GM12878 (cell line): ENCODE results near the gene TMEM167B. TPM values are rescaled to one million over a fixed set of nuclear protein-coding genes. Genes with fewer than 3 reads are reported as not detected.

Source experiments
- ATAC-seq: fragments of 200-7000 bp; cut with Tn5 transposase; 3 replicates; pipeline ENCODE4 v1.9.1; 2020; ENCODE audit warnings: mild to moderate bottlenecking, moderate library complexity
- BruUV-seq: library from RNA; stranded (reverse); fragments of 400-500 nt; replicated peaks from 2 replicates; lab custom pipeline; 2021; lab: Mats Ljungman, UMichigan
- CTCF ChIA-PET: fragments of 300-600 bp; sonication (Branson Sonifier 250); formaldehyde crosslinking; extraction: SDS; loops from one replicate; lab custom pipeline; 2021; ENCODE audit warnings: inconsistent platforms; lab: Yijun Ruan, JAX
- POLR2A ChIA-PET: fragments of 350-600 bp; formaldehyde crosslinking; extraction: SDS; loops from one replicate; lab custom pipeline; 2021; ENCODE audit warnings: inconsistent platforms; lab: Charles Lee
- RAD21 ChIA-PET: fragments of 300-600 bp; sonication (Branson Sonifier 250); formaldehyde crosslinking; loops from one replicate; lab custom pipeline; 2023; ENCODE audit warnings: antibody characterized with exemption; ENCODE audit not compliant: unreplicated experiment; lab: Charles Lee
- SMC1A ChIA-PET: fragments of 300-600 bp; sonication (Branson Sonifier 250); formaldehyde crosslinking; loops from one replicate; lab custom pipeline; 2023; ENCODE audit not compliant: unreplicated experiment, uncharacterized antibody; lab: Charles Lee
- DNase-seq: peaks from one replicate; pipeline ENCODE4 v3.0.0-alpha.2; 2011; ENCODE audit warnings: low read depth, low spot score
- FAIRE-seq: peaks from 3 replicates; lab custom pipeline; 2011; peaks lifted over from hg19 to GRCh38; lab: Jason Lieb, UNC
- H2AFZ ChIP-seq: 2 replicates; pipeline ENCODE4 v1.6.0; 2011; ENCODE audit warnings: low read depth, low read length, control low read depth; ENCODE audit not compliant: control insufficient read depth
- H3K27ac ChIP-seq: 2 replicates; pipeline ENCODE4 v1.5.1; 2011; ENCODE audit warnings: control low read depth; ENCODE audit not compliant: control insufficient read depth, insufficient read depth
- H3K27me3 ChIP-seq, 2 experiments: replicated peaks in 1 of 2; 2 replicates each; pipeline versions ENCODE4 v1.6.0 to v1.6.1; 2011; ENCODE audit warnings: low read length in 1 of 2; ENCODE audit not compliant: control insufficient read depth in 2 of 2, insufficient read depth in 2 of 2
- H3K36me3 ChIP-seq, 2 experiments: 2 replicates each; pipeline ENCODE4 v1.5.1; 2011; ENCODE audit warnings: low read length in 1 of 2; ENCODE audit not compliant: control insufficient read depth in 2 of 2, insufficient read depth in 2 of 2
- H3K4me1 ChIP-seq: 2 replicates; pipeline ENCODE4 v1.6.1; 2011; ENCODE audit warnings: mild to moderate bottlenecking, low read length, moderate library complexity, mixed read lengths; ENCODE audit not compliant: control insufficient read depth, insufficient read depth
- H3K4me2 ChIP-seq: 2 replicates; pipeline ENCODE4 v1.6.0; 2011; ENCODE audit warnings: control low read depth; ENCODE audit not compliant: control insufficient read depth, insufficient read depth
- H3K4me3 ChIP-seq: fragments of 200-600 bp; sonication (generic); 2 replicates; pipeline ENCODE4 v1.5.1; 2016
- H3K79me2 ChIP-seq: 2 replicates; pipeline ENCODE4 v1.6.0; 2011; ENCODE audit warnings: low read length; ENCODE audit not compliant: control insufficient read depth, insufficient read depth
- H3K9ac ChIP-seq: 2 replicates; pipeline ENCODE4 v1.8.0; 2011; ENCODE audit warnings: low read length, control low read depth, mixed read lengths; ENCODE audit not compliant: control insufficient read depth, insufficient read depth
- H3K9me3 ChIP-seq: replicated peaks from 3 replicates; pipeline ENCODE4 v1.5.1; 2011; ENCODE audit warnings: mild to moderate bottlenecking, low read length; ENCODE audit not compliant: control insufficient read depth, insufficient read depth
- H4K20me1 ChIP-seq: 2 replicates; pipeline ENCODE4 v1.6.0; 2011; ENCODE audit not compliant: control insufficient read depth, insufficient read depth
- ASH2L ChIP-seq: fragments of 300-600, 200-600 bp; sonication (generic); IDR thresholded peaks from 2 replicates; pipeline ENCODE4 v1.6.1; 2017; ENCODE audit warnings: low read depth, mild to moderate bottlenecking, borderline replicate concordance
- BHLHE40 ChIP-seq, 2 experiments: fragments of 450-650 bp in 1 of 2; IDR thresholded peaks; 2 replicates each; pipeline ENCODE4 v1.6.1; 2011 to 2017; ENCODE audit warnings: low read depth in 2 of 2, borderline replicate concordance in 1 of 2, improper control_type of control experiment in 1 of 2, low read length in 1 of 2, mild to moderate bottlenecking in 1 of 2
- CBFB ChIP-seq: IDR thresholded peaks from 2 replicates; pipeline ENCODE4 v1.6.1; 2016; ENCODE audit warnings: antibody characterized with exemption, low read depth
- CEBPZ ChIP-seq: fragments of 150-350 bp; IDR thresholded peaks from 2 replicates; pipeline ENCODE4 v1.6.1; 2016; ENCODE audit warnings: low read depth, low read length
- CHD1 ChIP-seq: IDR thresholded peaks from 2 replicates; pipeline ENCODE4 v1.6.1; 2012; ENCODE audit warnings: low read depth, low read length, improper control_type of control experiment
- CREB1 ChIP-seq: IDR thresholded peaks from 2 replicates; pipeline ENCODE4 v1.6.1; 2012; ENCODE audit warnings: low read depth, mild to moderate bottlenecking, inconsistent platforms
- DPF2 ChIP-seq: fragments of 450-650 bp; IDR thresholded peaks from 2 replicates; pipeline ENCODE4 v1.6.1; 2017; ENCODE audit warnings: mild to moderate bottlenecking
- HDAC2 ChIP-seq: fragments of 200-600 bp; sonication (generic); IDR thresholded peaks from 2 replicates; pipeline ENCODE4 v1.6.1; 2017
- MEF2A ChIP-seq: IDR thresholded peaks from 2 replicates; pipeline ENCODE4 v1.6.1; 2011; ENCODE audit warnings: low read depth, mild to moderate bottlenecking, low read length, moderate library complexity; ENCODE audit not compliant: insufficient read depth
- MTA2 ChIP-seq: fragments of 450-650 bp; IDR thresholded peaks from 2 replicates; pipeline ENCODE4 v1.6.1; 2016; ENCODE audit warnings: low read depth, mild to moderate bottlenecking, moderate library complexity
- MXI1 ChIP-seq: fragments of 150-350 bp; IDR thresholded peaks from 2 replicates; pipeline ENCODE4 v1.6.1; 2011; ENCODE audit warnings: low read depth, mild to moderate bottlenecking, inconsistent platforms, low read length, improper control_type of control experiment
- PAX5 ChIP-seq: IDR thresholded peaks from 2 replicates; pipeline ENCODE4 v1.6.1; 2011; ENCODE audit warnings: low read depth, low read length, borderline replicate concordance
- RAD51 ChIP-seq: fragments of 450-650 bp; IDR thresholded peaks from 2 replicates; pipeline ENCODE4 v1.6.1; 2016; ENCODE audit warnings: moderate library complexity, mild to moderate bottlenecking, inconsistent platforms
- RB1 ChIP-seq: fragments of 450-650 bp; formaldehyde crosslinking; IDR thresholded peaks from 2 replicates; pipeline ENCODE4 v1.6.1; 2017; ENCODE audit warnings: mild to moderate bottlenecking, borderline replicate concordance
- RELA ChIP-seq: fragments of 450-650 bp; IDR thresholded peaks from 2 replicates; pipeline ENCODE4 v1.8.0; 2014; ENCODE audit warnings: borderline replicate concordance; ENCODE audit not compliant: partially characterized antibody
- SMAD5 ChIP-seq: IDR thresholded peaks from 2 replicates; pipeline ENCODE4 v1.6.1; 2016; ENCODE audit warnings: antibody characterized with exemption, low read depth
- SMARCA5 ChIP-seq: fragments of 450-650 bp; IDR thresholded peaks from 2 replicates; pipeline ENCODE4 v1.6.1; 2017; ENCODE audit warnings: mild to moderate bottlenecking
- STAT1 ChIP-seq: fragments of 450-650 bp; conservative IDR thresholded peaks from 2 replicates; pipeline ENCODE4 v1.6.1; 2014; ENCODE audit warnings: antibody characterized with exemption, mild to moderate bottlenecking
- TAF1 ChIP-seq: IDR thresholded peaks from 2 replicates; pipeline ENCODE4 v1.6.1; 2011; ENCODE audit warnings: mild to moderate bottlenecking, low read depth, low read length, borderline replicate concordance
- TARDBP ChIP-seq: IDR thresholded peaks from 2 replicates; pipeline ENCODE4 v1.6.1; 2016; ENCODE audit warnings: borderline replicate concordance
- ZNF24 ChIP-seq: fragments of 450-650 bp; IDR thresholded peaks from 2 replicates; pipeline ENCODE4 v1.6.1; 2017; ENCODE audit warnings: antibody characterized with exemption, mild to moderate bottlenecking
- ZSCAN29 ChIP-seq: fragments of 450-650 bp; IDR thresholded peaks from 2 replicates; pipeline ENCODE4 v1.6.1; 2017; ENCODE audit warnings: mild to moderate bottlenecking, moderate library complexity
- WGBS: methylation state at CpG from one replicate; pipeline ENCODE4 v1.1.6; 2016; ENCODE audit warnings: low lambda C conversion rate; ENCODE audit not compliant: insufficient replicate concordance, insufficient coverage; ENCODE audit errors: missing lambda C conversion rate; 5-methylcytosine and 5-hydroxymethylcytosine counted together
- in situ Hi-C: fragments of 300-500 bp; cut with MboI; formaldehyde crosslinking; loops from 9 replicates; pipeline ENCODE4 v1.14.3; 2018; ENCODE audit warnings: mixed read lengths
- intact Hi-C: fragments of 100-400 bp; cut with micrococcal nuclease; formaldehyde crosslinking; loops from one replicate; pipeline ENCODE4 v1.14.2; 2022; ENCODE audit not compliant: unreplicated experiment
- polyA plus RNA-seq, 11 experiments: library from polyadenylated mRNA; depleted of rRNA in 4 of 11; unstranded in 6 of 11; stranded (reverse) in 5 of 11; fragments of >200 nt; fragmentation: Nextera tagmentation in 4 of 11; fragmentation: Illumina TruSeq in 1 of 11; extraction: Ambion mirVana in 4 of 11; extraction: Trizol in 1 of 11; gene quantifications; 1 replicate in 1 of 11; 2 replicates in 10 of 11; pipeline versions ENCODE4 v1.2.1 to v1.2.3, GENCODE V29; 2011 to 2016; ENCODE audit warnings: inconsistent platforms in 2 of 11, missing spikeins in 2 of 11, low read depth in 1 of 11
- total RNA-seq, 4 experiments: library from RNA; depleted of rRNA in 3 of 4; stranded (reverse); fragments of >200 nt in 3 of 4; fragmentation: Illumina TruSeq in 1 of 4; extraction: Trizol in 1 of 4; gene quantifications; 2 replicates each; pipeline versions ENCODE4 v1.2.1 to v1.2.3, GENCODE V29; 2013 to 2021

The TMEM167B gene
- total and polyA plus RNA-seq, 10 of the 15 experiments (the other 5 are each of a cell fraction or from before 2014, with no cell fraction given), result 15.6 to 26.1 (median 21.1) TPM

GRCh38 chr1:109041621-109042468, 48.7 kb upstream of the TMEM167B start, which contains the start of gene WDR47:
Gene WDR47, minus strand, starts transcription at chr1:109042102. Its CDS starts 18,590 bp downstream, at chr1:109023512.
- CTCF ChIA-PET, result interaction anchor here (1.0 kb wide), 1 partner anchor 58 kb away, joined by 6 read pairs; no protein-coding TSS in a partner anchor
- no peaks in the 10 kb centered on the region for H4K20me1 ChIP-seq
- intact Hi-C loops, result loop anchor here (5.0 kb wide), 1 partner anchor 70 kb away; the partner anchor contains the start of gene ELAPOR1
- SMC1A ChIA-PET, result interaction anchor here (1.0 to 1.2 kb wide), 5 partner anchors 34 to 81 kb away, joined by 3 to 5 read pairs (median 4); partner anchors contain the start of genes CLCC1 and TAF13
- in situ Hi-C loops, result no loop called here
- peak within 1 kb of the TSS; percentile 71 for H3K9ac ChIP-seq
- H3K27me3 ChIP-seq, result no peaks in the 10 kb centered on the region
- no peaks in the 10 kb centered on the region for H3K4me1 ChIP-seq
- H3K4me2 ChIP-seq, result peak within 1 kb of the TSS; percentile 61
- no TSS peak for BruUV-seq
- no peaks in the 10 kb centered on the region for H3K9me3 ChIP-seq
- peak within 1 kb of the TSS; percentile 84 for H2AFZ ChIP-seq
- H3K36me3 ChIP-seq, result no peaks in the 10 kb centered on the region
- FAIRE-seq (peak; percentile 66), DNase-seq (peak; percentile 72), ATAC-seq (peak; percentile 98)
- POLR2A ChIA-PET, result interaction anchor here (0.5 to 1.1 kb wide), 5 partner anchors 16 to 79 kb away, joined by 3 to 5 read pairs (median 3); partner anchors contain the start of genes TAF13 and TMEM167B
- H3K79me2 ChIP-seq, result peaks cover 15% of the 10 kb centered on the region
- peak within 1 kb of the TSS; percentile 29 for H3K27ac ChIP-seq
- peak within 1 kb of the TSS; percentile 100 for H3K4me3 ChIP-seq
- RAD21 ChIA-PET, result interaction anchor here (0.6 to 1.0 kb wide), 6 partner anchors 29 to 214 kb away, joined by 3 to 4 read pairs (median 3); partner anchors contain the start of gene TAF13
- WGBS, result under 1% methylated on average over 64 of the region's 90 CpGs
- TF ChIP-seq RELA, result peak; percentile 62
- TF ChIP-seq TAF1, result peak; percentile 95
- TF ChIP-seq ZNF24, result no peak
- no peak for TF ChIP-seq ZSCAN29
- TF ChIP-seq CREB1, result peak; percentile 67; the same call in 1 of the 2 replicates
- no peak for TF ChIP-seq CHD1
- peak; percentile 69 for TF ChIP-seq DPF2
- TF ChIP-seq MXI1, result peak; percentile 73
- peak; percentile 25; the same call in 1 of the 2 replicates for TF ChIP-seq PAX5
- peak; percentile 74; the same call in 1 of the 2 replicates for TF ChIP-seq SMAD5
- TF ChIP-seq STAT1, result peak; percentile 82; the same call in 1 of the 2 replicates
- TF ChIP-seq RAD51, result no peak
- no peak for TF ChIP-seq CEBPZ
- TF ChIP-seq CBFB, result peak; percentile 68
- TF ChIP-seq HDAC2, result no peak
- peak; percentile 58; the same call in 1 of the 2 replicates for TF ChIP-seq ASH2L
- no peak for TF ChIP-seq MTA2
- TF ChIP-seq RB1, result peak; percentile 82; the same call in 1 of the 2 replicates
- TF ChIP-seq MEF2A, result peak; percentile 44; the same call in 1 of the 2 replicates
- TF ChIP-seq SMARCA5, result no peak
- no peak for TF ChIP-seq TARDBP
- TF ChIP-seq BHLHE40 (IDR thresholded peaks at IDR 0.05; ENCODE audit: borderline replicate concordance in 1 of 2, low read depth in 2 of 2, low read length in 1 of 2), result peak in 1 of 2 experiments; percentile 58; a peak in 1 of 4 replicates
